ENCODE data around the gene RSL1D1. TPM values are rescaled to one million over a fixed set of nuclear protein-coding genes. Genes with fewer than 3 reads are reported as not detected.

RSL1D1 gene
- total RNA-seq, 3 donors from 2014 or later (not counting 1 experiment from before 2014, with no cell fraction given) = 66.3 to 102 (median 99.1) TPM

DNA sequence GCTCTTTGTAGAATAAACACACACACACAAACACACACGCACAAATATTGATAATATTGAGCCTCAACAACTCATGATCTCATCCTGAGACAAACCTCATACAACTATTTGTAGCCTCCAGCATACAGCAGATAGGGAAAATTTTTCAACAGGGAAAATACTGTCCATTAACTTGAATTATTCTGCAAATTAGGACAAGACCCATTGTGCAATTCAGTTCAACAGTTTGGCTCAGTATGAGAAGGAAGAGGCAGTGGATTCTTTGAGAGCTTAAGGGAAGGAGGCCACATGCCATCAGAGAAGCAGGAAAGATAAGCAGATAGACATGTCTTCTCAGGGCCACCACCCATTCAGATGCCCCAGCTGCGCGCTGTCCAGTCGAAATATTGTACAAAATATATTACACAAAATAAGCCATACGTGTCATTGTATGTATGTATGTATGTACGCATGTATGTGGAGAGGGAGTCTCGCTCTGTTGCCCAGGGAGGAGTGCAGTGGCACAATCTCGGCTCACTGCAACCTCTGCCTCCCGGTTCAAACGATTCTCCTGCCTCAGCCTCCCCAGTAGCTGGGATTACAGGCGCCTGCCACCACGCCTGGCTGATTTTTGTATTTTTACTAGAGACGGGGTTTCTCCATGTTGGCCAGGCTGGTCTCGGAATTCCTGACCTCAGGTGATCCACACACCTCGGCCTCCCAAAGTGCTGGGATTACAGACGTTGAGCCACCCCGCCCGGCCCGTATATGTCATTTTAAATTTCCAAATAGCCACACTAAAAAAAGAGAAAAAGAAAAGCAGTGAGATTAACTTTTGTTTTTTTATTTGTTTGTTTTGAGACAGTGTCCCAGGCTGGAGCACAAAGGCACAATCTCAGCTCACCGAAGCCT, 56.1 kb downstream of the RSL1D1 start:
- H3K4me1 ChIP-seq (ENCODE audit: control insufficient read depth, insufficient read depth, low read length) = peaks cover 38% of the 10 kb centered on the region
- H3K27ac ChIP-seq (ENCODE audit: low read length) = peak overlapping the region; percentile 90
- no peak overlapping the region for H3K4me3 ChIP-seq (ENCODE audit: low read length)
- Mint-ChIP-seq H3K36me3 (no peaks in the 10 kb centered on the region), H3K27ac (peak overlapping the region; percentile 96 to 98), H3K9me3 (no peaks in the 10 kb centered on the region), H3K27me3 (ENCODE audit: low read depth in 2 of 2) (no peaks in the 10 kb centered on the region), H3K4me3 (peak overlapping the region; percentile 94), H3K4me1 (peaks cover 60 to 77% of the 10 kb centered on the region in 2 donors)
- H3K36me3 ChIP-seq (ENCODE audit: control insufficient read depth, insufficient read depth, low read length) = no peaks in the 10 kb centered on the region
- intact Hi-C loops (cut with micrococcal nuclease) = no loop called here
- H3K27me3 ChIP-seq (ENCODE audit: control insufficient read depth, insufficient read depth, low read length) = no peaks in the 10 kb centered on the region
- DNase-seq = no peak
- no peak for TF ChIP-seq CTCF (IDR thresholded peaks at IDR 0.05)
- WGBS (ENCODE audit: insufficient coverage) = 94% methylated on average over 11 of the region's 20 CpGs
- H3K9me3 ChIP-seq (ENCODE audit: control insufficient read depth, insufficient read depth, low read length) = no peaks in the 10 kb centered on the region
- no peak for ATAC-seq

GRCh38 chr16:11794447-11794846, 56.9 kb downstream of the RSL1D1 start:
- Histone ChIP-seq H3K9me3 (ENCODE audit: control insufficient read depth, insufficient read depth, low read length) (no peaks in the 10 kb centered on the region), H3K27me3 (ENCODE audit: control insufficient read depth, insufficient read depth, low read length) (no peaks in the 10 kb centered on the region), H3K4me1 (ENCODE audit: control insufficient read depth, insufficient read depth, low read length) (peaks cover 33% of the 10 kb centered on the region), H3K27ac (ENCODE audit: low read length) (no peak overlapping the region), H3K4me3 (ENCODE audit: low read length) (no peak overlapping the region), H3K36me3 (ENCODE audit: control insufficient read depth, insufficient read depth, low read length) (no peaks in the 10 kb centered on the region)
- H3K4me1 Mint-ChIP-seq = peaks cover 60 to 73% of the 10 kb centered on the region in 2 donors
- intact Hi-C loops (cut with micrococcal nuclease) = no loop called here
- WGBS (ENCODE audit: insufficient coverage) = 44% methylated on average over 2 of the region's 2 CpGs
- peak overlapping the region; percentile 94 for H3K4me3 Mint-ChIP-seq
- H3K36me3 Mint-ChIP-seq = no peaks in the 10 kb centered on the region
- ATAC-seq = no peak
- no peaks in the 10 kb centered on the region for H3K27me3 Mint-ChIP-seq (ENCODE audit: low read depth in 2 of 2)
- no peak for DNase-seq
- no peaks in the 10 kb centered on the region for H3K9me3 Mint-ChIP-seq
- TF ChIP-seq CTCF (IDR thresholded peaks at IDR 0.05) = no peak
- H3K27ac Mint-ChIP-seq = peak overlapping the region; percentile 96 to 98

- no peak for TF ChIP-seq CTCF (IDR thresholded peaks at IDR 0.05)
- ATAC-seq = no peak
- Histone ChIP-seq H3K9me3 (ENCODE audit: control insufficient read depth, insufficient read depth, low read length) (no peaks in the 10 kb centered on the region), H3K36me3 (ENCODE audit: control insufficient read depth, insufficient read depth, low read length) (no peaks in the 10 kb centered on the region), H3K27me3 (ENCODE audit: control insufficient read depth, insufficient read depth, low read length) (no peaks in the 10 kb centered on the region), H3K27ac (ENCODE audit: low read length) (no peak overlapping the region), H3K4me3 (ENCODE audit: low read length) (no peak overlapping the region), H3K4me1 (ENCODE audit: control insufficient read depth, insufficient read depth, low read length) (peaks cover 27% of the 10 kb centered on the region)
- DNase-seq = peak in 1 of 2 donors; percentile 35
- no peaks in the 10 kb centered on the region for H3K9me3 Mint-ChIP-seq
- intact Hi-C loops (cut with micrococcal nuclease) = no loop called here
- peak overlapping the region; percentile 96 to 98 for H3K27ac Mint-ChIP-seq
- peaks cover 60 to 69% of the 10 kb centered on the region in 2 donors for H3K4me1 Mint-ChIP-seq
- H3K27me3 Mint-ChIP-seq (ENCODE audit: low read depth in 2 of 2) = no peaks in the 10 kb centered on the region
- 84% methylated on average over 7 of the region's 7 CpGs for WGBS (ENCODE audit: insufficient coverage)
- H3K36me3 Mint-ChIP-seq = no peaks in the 10 kb centered on the region
- peak overlapping the region; percentile 49 for H3K4me3 Mint-ChIP-seq
Measured at GRCh38 chr16:11793840-11794239, 57.5 kb downstream of the RSL1D1 start.
